GM18909 (cell line): ENCODE measurements around the gene PSMA3.

Source experiments
- ATAC-seq: cut with Tn5 transposase; IDR thresholded peaks from one replicate; pipeline ENCODE4 v1.9.1; 2021; ENCODE audit warnings: mild to moderate bottlenecking; ENCODE audit not compliant: unreplicated experiment, poor library complexity

Gene PSMA3

DNA sequence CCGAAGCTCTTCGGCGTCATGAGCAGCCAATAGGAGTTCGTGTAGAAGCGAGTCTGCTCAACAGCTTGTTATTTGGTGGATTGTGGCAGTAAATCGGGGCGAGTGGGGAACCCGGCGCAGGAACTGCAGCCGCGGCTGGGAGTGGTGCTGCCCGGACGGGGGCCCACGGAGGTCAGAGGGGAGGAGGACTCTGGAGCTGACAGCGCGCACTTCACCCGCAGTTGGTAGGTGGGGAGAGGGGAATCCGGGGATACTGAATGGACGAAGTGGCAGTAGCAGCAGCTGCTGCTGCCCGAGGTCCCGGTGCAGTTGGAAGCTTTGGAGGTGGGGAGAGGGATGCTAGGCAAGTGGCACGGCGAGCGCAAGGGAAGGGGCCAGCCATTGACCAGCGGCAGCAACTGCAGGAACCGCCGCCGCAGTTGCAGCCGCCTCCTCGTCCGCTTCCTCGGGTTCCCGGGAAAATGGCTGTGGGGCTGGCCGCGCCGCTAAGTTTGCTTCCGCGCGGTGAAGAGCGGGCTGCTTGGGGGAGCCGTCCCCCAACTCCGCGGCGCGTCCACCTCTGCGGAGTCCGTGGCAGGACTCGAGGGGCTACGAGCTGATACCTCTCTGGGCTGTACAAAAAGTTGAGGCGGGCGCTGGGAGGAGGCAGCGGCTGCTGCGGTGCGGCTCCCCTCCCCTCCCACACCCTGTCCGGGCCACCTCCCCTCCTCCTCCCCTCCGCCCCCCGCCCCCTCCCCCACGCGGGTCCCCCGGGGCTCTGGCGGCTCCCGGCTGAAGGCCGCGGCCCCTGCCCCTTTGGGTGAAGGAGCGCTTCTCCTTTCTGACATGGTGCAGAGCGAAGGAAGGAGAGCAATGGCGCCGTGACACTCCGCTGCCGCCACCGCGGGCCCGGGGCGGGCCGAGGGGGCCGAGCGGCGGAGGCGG, 54.1 kb downstream of the PSMA3 start, which contains the start of gene ARID4A:
Gene ARID4A (plus strand): TSS at position 79 of the 924 bp plus-strand sequence. CDS start 1,300 bp downstream, outside the sequence.
- peak; percentile 16 for ATAC-seq

DNA sequence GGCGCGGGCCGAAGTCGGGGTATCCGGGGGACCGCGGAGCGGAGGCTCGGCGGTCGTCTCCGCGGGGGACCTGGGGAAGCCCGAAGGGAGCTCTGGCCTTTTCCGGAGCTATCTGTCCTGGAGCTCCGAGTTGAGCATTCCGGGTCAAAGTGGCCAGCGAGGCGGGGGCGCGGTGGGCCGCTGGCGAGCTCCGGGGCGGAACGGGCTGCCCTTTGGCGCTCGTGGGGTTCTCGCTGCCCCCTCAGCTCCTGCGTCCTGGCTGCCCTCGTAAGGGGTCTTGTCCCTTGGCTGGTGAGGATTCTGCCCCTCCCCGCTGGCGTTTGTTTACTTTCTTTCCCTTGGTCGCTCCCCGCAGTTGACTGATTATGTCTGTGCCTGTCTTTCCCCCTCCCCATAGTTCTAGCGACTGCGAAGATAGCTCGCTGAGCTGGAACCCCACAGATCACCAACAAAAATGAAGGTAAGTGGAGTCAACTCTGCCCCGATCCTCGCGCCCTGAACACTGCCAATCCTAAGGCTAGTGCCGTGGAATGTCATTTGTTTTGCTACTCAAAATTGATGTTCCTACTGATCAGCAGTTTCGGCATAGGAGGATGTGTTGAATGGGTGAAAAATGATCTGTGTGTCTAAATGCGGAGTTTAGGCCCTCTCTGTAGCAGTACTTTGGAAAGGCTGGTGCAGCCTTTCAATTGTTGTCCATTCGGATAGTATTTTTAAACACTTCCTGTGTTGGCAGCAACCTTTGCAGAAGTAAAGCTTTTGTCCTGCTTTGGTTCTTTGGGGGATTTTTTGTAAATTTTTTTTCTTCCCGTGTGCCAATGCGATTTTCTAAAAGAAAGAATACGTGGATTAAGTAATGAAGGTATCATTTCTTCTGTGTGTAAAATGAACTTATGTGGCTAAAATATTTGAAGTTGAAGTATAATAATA, 55.0 kb downstream of the PSMA3 start:
- ATAC-seq: no peak

DNA sequence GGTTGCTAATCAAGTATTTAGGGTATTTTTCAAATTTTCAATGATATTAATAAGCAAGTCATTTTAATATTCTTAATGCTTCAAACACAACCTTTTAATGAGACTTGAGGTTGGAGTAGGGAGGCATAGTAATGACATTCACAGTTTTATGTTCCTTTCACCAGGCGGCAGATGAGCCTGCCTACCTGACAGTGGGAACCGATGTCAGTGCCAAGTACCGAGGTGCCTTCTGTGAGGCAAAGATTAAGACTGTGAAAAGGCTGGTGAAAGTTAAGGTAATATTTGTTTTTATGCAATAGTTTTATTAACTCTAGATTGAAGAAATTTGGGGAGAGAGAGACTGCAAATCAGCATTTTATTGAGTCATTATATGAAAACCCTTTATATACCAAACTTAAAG, 56.8 kb downstream of the PSMA3 start:
- ATAC-seq: no peak

DNA sequence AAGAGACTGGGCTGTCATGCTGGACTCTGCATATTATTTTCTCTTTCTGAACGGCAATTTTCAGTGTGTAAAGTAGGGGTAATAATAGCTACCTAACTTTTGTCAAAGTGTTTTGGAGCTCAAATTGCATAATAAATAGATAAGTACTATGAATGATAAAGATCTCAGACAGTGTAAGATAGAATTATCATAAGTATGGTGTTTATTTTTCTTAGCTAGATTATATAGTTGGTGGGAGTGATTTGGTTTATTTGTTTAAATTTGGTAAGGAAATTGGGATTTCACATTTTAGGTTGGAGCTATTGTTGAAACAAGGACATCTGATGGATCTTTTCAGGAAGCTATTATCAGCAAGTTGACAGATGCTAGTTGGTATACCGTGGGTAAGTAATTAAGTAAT, 61.1 kb downstream of the PSMA3 start:
- ATAC-seq: no peak

DNA sequence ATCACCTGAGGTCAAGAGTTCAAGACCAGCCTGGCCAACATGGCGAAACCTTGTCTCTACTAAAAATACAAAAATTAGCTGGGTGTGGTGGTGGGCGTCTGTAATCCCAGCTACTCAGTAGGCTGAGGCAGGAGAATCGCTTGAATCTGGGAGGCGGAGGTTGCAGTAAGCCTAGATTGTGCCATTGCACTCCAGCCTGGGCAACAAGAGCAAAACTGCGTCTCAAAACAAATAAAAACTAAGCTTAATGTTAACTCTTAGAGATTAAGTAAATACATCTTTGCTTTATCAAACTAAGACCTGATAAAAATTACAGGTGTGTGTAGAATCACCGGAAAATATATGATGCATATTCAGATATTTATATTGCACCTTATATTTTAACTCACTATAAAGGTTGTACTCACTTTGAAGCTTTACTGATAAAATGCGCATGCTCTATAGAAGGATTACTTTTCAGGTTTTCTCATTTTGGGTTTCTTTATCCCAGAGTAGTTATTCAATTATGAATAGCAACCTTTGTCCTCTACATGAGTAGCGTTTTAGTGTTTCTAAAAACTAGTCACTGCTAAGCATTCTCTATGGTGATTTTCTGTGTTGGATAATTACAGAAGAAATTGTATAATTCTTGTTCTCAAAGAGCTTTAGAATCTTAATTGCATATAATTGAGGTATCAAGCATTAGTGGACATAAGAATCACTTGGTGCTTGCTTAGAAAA, 63.1 kb downstream of the PSMA3 start:
- ATAC-seq: no peak

DNA sequence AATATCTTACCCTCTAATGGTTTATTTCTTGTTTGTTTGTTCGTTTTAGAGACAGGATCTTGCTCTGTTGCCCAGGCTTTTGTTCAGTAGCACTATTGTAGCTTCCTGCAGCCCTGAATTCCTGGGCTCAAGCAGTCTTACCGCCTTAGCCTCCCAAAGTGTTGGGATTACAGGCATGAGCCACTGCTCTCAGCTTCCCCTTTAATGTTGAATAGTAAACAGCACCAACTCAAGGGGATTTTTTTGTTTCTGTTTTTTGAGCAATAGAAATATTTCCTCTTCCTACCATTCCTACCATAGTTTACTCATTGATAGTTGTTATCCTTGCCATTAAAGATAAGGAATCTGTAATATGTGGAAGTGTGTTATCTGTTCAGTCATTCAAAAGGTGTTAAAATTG, 64.4 kb downstream of the PSMA3 start:
- no peak for ATAC-seq

DNA sequence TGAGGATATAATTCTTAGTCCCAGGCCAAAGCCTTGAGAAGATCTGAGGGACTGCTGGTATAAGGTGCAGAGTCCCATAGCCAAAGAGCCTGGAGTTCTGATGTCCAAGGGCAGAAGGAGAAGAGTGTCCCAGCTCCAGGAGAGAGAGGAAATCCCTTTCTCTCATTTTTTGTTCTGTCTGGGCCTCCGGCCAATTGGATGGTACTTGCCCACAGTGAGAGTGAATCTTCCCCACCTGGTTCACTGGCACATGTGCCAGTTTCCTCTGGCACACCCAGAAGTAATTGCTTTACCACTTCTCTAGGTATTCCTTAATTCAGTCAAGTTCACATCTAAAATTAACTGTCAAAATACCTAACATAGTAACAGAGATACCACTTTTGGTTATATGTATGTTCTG, 69.1 kb downstream of the PSMA3 start:
- ATAC-seq: no peak

DNA sequence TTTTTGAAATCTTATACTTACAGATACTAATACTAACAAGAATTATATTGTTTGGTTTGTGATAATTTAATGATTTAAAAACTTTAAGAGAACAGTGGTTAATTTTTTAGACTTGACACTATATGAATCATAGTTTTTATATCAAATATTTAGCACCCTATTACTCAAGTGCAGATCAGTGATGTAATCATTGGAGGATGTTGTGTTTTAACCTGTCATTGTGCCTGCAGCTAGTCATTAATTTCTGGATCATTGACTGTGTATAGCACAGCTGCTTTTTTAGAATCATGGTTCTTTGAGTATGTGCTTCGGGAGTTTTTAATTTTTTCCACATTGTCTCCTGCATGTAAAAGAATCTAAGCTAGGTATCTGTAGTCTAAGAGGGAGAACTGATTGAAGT, 71.0 kb downstream of the PSMA3 start:
- ATAC-seq: no peak
